ENCODE data around the gene SNX9. TPM values are rescaled to one million over a fixed set of nuclear protein-coding genes. Genes with fewer than 3 reads are reported as not detected.

SNX9 gene
- total RNA-seq, 1 experiment from 2014 or later: 24.8 TPM

GRCh38 chr6:157893238-157893637, 70.2 kb downstream of the SNX9 start:
- no TSS peak for BruUV-seq (replicated peaks)
- no peaks in the 10 kb centered on the region for H3K9me3 ChIP-seq (ENCODE audit: low read depth, low read length, poor library complexity, severe bottlenecking)
- no peaks in the 10 kb centered on the region for H3K27me3 ChIP-seq (replicated peaks; ENCODE audit: insufficient read depth, low read depth, low read length, poor library complexity)
- no peaks in the 10 kb centered on the region for H3K4me1 ChIP-seq (ENCODE audit: insufficient read depth, low read length, poor library complexity, severe bottlenecking)
- TF ChIP-seq CTCF (conservative IDR thresholded peaks at IDR 0.05; ENCODE audit: low read depth, low read length): no peak
- TF ChIP-seq EZH2 (IDR thresholded peaks at IDR 0.05; ENCODE audit: borderline replicate concordance, low read depth, low read length, poor library complexity, severe bottlenecking): no peak
- no peak overlapping the region for H3K4me3 ChIP-seq (ENCODE audit: low read depth, low read length, poor library complexity, severe bottlenecking)
- no peak for DNase-seq (ENCODE audit: low spot score)
- ChIA-PET CTCF (interaction anchor here (1.3 kb wide), 1 partner anchor 20 kb away, joined by 3 read pairs; no protein-coding TSS in a partner anchor), POLR2A (ENCODE audit: low non-redundant PET) (no interaction called here)
- intact Hi-C loops (cut with micrococcal nuclease; ENCODE audit: unreplicated experiment): no loop called here
- peaks cover 4% of the 10 kb centered on the region for H3K36me3 ChIP-seq (ENCODE audit: insufficient read depth, low read length, poor library complexity, severe bottlenecking)
- H3K27ac ChIP-seq (ENCODE audit: low read depth, low read length, poor library complexity, severe bottlenecking): no peak overlapping the region

GRCh38 chr6:157895585-157895984, 72.5 kb downstream of the SNX9 start:
- ChIA-PET POLR2A (ENCODE audit: low non-redundant PET) (no interaction called here), CTCF (no interaction called here)
- Histone ChIP-seq H3K36me3 (ENCODE audit: insufficient read depth, low read length, poor library complexity, severe bottlenecking) (peaks cover 4% of the 10 kb centered on the region), H3K4me3 (ENCODE audit: low read depth, low read length, poor library complexity, severe bottlenecking) (no peak overlapping the region), H3K27me3 (replicated peaks; ENCODE audit: insufficient read depth, low read depth, low read length, poor library complexity) (no peaks in the 10 kb centered on the region), H3K4me1 (ENCODE audit: insufficient read depth, low read length, poor library complexity, severe bottlenecking) (no peaks in the 10 kb centered on the region), H3K27ac (ENCODE audit: low read depth, low read length, poor library complexity, severe bottlenecking) (no peak overlapping the region), H3K9me3 (ENCODE audit: low read depth, low read length, poor library complexity, severe bottlenecking) (no peaks in the 10 kb centered on the region)
- DNase-seq (ENCODE audit: low spot score): no peak
- intact Hi-C loops (cut with micrococcal nuclease; ENCODE audit: unreplicated experiment): no loop called here
- BruUV-seq (replicated peaks): no TSS peak
- TF ChIP-seq EZH2 (IDR thresholded peaks at IDR 0.05; ENCODE audit: borderline replicate concordance, low read depth, low read length, poor library complexity, severe bottlenecking) (no peak), CTCF (conservative IDR thresholded peaks at IDR 0.05; ENCODE audit: low read depth, low read length) (no peak)

GRCh38 chr6:157896932-157897331, 73.9 kb downstream of the SNX9 start:
- TF ChIP-seq CTCF (conservative IDR thresholded peaks at IDR 0.05; ENCODE audit: low read depth, low read length) (no peak), EZH2 (IDR thresholded peaks at IDR 0.05; ENCODE audit: borderline replicate concordance, low read depth, low read length, poor library complexity, severe bottlenecking) (no peak)
- no peak for DNase-seq (ENCODE audit: low spot score)
- CTCF ChIA-PET: no interaction called here
- BruUV-seq (replicated peaks): no TSS peak
- H3K4me3 ChIP-seq (ENCODE audit: low read depth, low read length, poor library complexity, severe bottlenecking): no peak overlapping the region
- H3K27ac ChIP-seq (ENCODE audit: low read depth, low read length, poor library complexity, severe bottlenecking): no peak overlapping the region
- intact Hi-C loops (cut with micrococcal nuclease; ENCODE audit: unreplicated experiment): no loop called here
- no peaks in the 10 kb centered on the region for H3K9me3 ChIP-seq (ENCODE audit: low read depth, low read length, poor library complexity, severe bottlenecking)
- H3K27me3 ChIP-seq (replicated peaks; ENCODE audit: insufficient read depth, low read depth, low read length, poor library complexity): no peaks in the 10 kb centered on the region
- no peaks in the 10 kb centered on the region for H3K4me1 ChIP-seq (ENCODE audit: insufficient read depth, low read length, poor library complexity, severe bottlenecking)
- H3K36me3 ChIP-seq (ENCODE audit: insufficient read depth, low read length, poor library complexity, severe bottlenecking): peaks cover 7% of the 10 kb centered on the region
- POLR2A ChIA-PET (ENCODE audit: low non-redundant PET): no interaction called here
